OCI-LY7 (cell line): ENCODE measurements around the gene TGFBRAP1. TPM values are rescaled to one million over a fixed set of nuclear protein-coding genes. Genes with fewer than 3 reads are reported as not detected.

Source experiments
- BruUV-seq: library from RNA; stranded (reverse); fragments of 400-500 nt; replicated peaks from 2 replicates; lab custom pipeline; 2021; lab: Mats Ljungman, UMichigan
- CTCF ChIA-PET: fragments of 300-600 bp; sonication (Branson Sonifier 250); formaldehyde crosslinking; loops from one replicate; lab custom pipeline; 2022; ENCODE audit warnings: antibody characterized with exemption; ENCODE audit not compliant: unreplicated experiment; lab: Charles Lee
- POLR2A ChIA-PET: fragments of 300-600 bp; sonication (Branson Sonifier 250); formaldehyde crosslinking; loops from one replicate; lab custom pipeline; 2022; ENCODE audit warnings: antibody characterized with exemption; lab: Charles Lee
- DNase-seq: peaks from one replicate; pipeline ENCODE4 v3.0.0-alpha.2; 2015; ENCODE audit warnings: low spot score
- H2AFZ ChIP-seq: fragments of 200-600 bp; sonication (generic), shearing (Covaris generic); 2 replicates; pipeline ENCODE4 v1.6.1; 2014; ENCODE audit warnings: mild to moderate bottlenecking, antibody characterized with exemption, low read length, moderate library complexity
- H3K27ac ChIP-seq: fragments of 200-600 bp; sonication (generic); 2 replicates; pipeline ENCODE4 v1.5.1; 2014; ENCODE audit warnings: mixed run types, low read depth, mild to moderate bottlenecking, moderate library complexity, low read length, inconsistent platforms; ENCODE audit not compliant: poor library complexity, severe bottlenecking
- H3K36me3 ChIP-seq: fragments of 200-600 bp; sonication (generic); 2 replicates; pipeline ENCODE4 v1.6.1; 2014; ENCODE audit warnings: mild to moderate bottlenecking, antibody characterized with exemption, low read length, moderate library complexity, mixed read lengths; ENCODE audit not compliant: insufficient read depth
- H3K4me1 ChIP-seq: fragments of 200-600 bp; sonication (generic); 2 replicates; pipeline ENCODE4 v1.5.1; 2014; ENCODE audit warnings: mild to moderate bottlenecking, low read length; ENCODE audit not compliant: insufficient read depth, poor library complexity, severe bottlenecking
- H3K4me2 ChIP-seq: fragments of 200-600 bp; sonication (generic); 2 replicates; pipeline ENCODE4 v1.6.1; 2014; ENCODE audit warnings: mild to moderate bottlenecking, low read length
- H3K4me3 ChIP-seq: fragments of 200-600 bp; sonication (generic); 2 replicates; pipeline ENCODE4 v1.5.1; 2014; ENCODE audit warnings: mild to moderate bottlenecking, low read depth, low read length; ENCODE audit not compliant: poor library complexity, severe bottlenecking
- H3K79me2 ChIP-seq: fragments of 200-600 bp; sonication (generic); 2 replicates; pipeline ENCODE4 v1.6.1; 2016; ENCODE audit warnings: low read depth, mild to moderate bottlenecking, low read length, moderate library complexity, mixed read lengths; ENCODE audit not compliant: insufficient read depth
- H3K9me2 ChIP-seq: fragments of 200-600 bp; sonication (generic); 2 replicates; pipeline ENCODE4 v1.6.1; 2016; ENCODE audit warnings: mild to moderate bottlenecking, low read length, mixed read lengths; ENCODE audit not compliant: insufficient read depth
- H3K9me3 ChIP-seq: fragments of 200-600 bp; sonication (generic); 2 replicates; pipeline ENCODE4 v1.6.1; 2014; ENCODE audit warnings: mild to moderate bottlenecking, mixed run types, low read length, mixed read lengths
- H4K20me1 ChIP-seq: fragments of 200-600 bp; sonication (generic); 2 replicates; pipeline ENCODE4 v1.6.1; 2014; ENCODE audit warnings: mild to moderate bottlenecking, antibody characterized with exemption, low read length, moderate library complexity, mixed read lengths; ENCODE audit not compliant: insufficient read depth
- EZH2phosphoT487 ChIP-seq: fragments of 200-600 bp; sonication (generic); IDR thresholded peaks from 2 replicates; pipeline ENCODE4 v1.6.1; 2018; ENCODE audit warnings: low read depth, borderline replicate concordance, mild to moderate bottlenecking, mixed run types, antibody characterized with exemption, low read length, moderate library complexity, mixed read lengths
- intact Hi-C: fragments of 100-400 bp; cut with micrococcal nuclease; formaldehyde crosslinking; loops from one replicate; pipeline ENCODE4 v1.10.0; 2022; ENCODE audit not compliant: unreplicated experiment
- total RNA-seq, 2 experiments: library from RNA; depleted of rRNA in 1 of 2; stranded (reverse); fragments of >200 nt in 1 of 2; shearing (Covaris generic) in 1 of 2; gene quantifications; 2 replicates each; pipeline ENCODE4 v1.2.3, GENCODE V29; 2014 to 2022
- TF ChIP-seq, protein P1 (sequence below): fragments of 200-600 bp; sonication (generic); conservative IDR thresholded peaks from 2 replicates; pipeline ENCODE4 v1.5.1; 2014; ENCODE audit warnings: mild to moderate bottlenecking, antibody characterized with exemption, low read length, moderate library complexity, mixed read lengths

TGFBRAP1 gene
- total RNA-seq, 2 experiments from 2014 or later, result 20.5 to 24.6 TPM

- Histone ChIP-seq H3K9me2 (no peaks in the 10 kb centered on the region), H3K9me3 (no peaks in the 10 kb centered on the region), H3K4me2 (no peak overlapping the region), H2AFZ (no peak overlapping the region), H4K20me1 (no peaks in the 10 kb centered on the region), H3K27ac (no peak overlapping the region), H3K4me1 (no peaks in the 10 kb centered on the region), H3K36me3 (peaks cover 100% of the 10 kb centered on the region), H3K4me3 (no peak overlapping the region), H3K79me2 (no peaks in the 10 kb centered on the region)
- no peak for TF ChIP-seq EZH2phosphoT487
- TF ChIP-seq, protein P1, sequence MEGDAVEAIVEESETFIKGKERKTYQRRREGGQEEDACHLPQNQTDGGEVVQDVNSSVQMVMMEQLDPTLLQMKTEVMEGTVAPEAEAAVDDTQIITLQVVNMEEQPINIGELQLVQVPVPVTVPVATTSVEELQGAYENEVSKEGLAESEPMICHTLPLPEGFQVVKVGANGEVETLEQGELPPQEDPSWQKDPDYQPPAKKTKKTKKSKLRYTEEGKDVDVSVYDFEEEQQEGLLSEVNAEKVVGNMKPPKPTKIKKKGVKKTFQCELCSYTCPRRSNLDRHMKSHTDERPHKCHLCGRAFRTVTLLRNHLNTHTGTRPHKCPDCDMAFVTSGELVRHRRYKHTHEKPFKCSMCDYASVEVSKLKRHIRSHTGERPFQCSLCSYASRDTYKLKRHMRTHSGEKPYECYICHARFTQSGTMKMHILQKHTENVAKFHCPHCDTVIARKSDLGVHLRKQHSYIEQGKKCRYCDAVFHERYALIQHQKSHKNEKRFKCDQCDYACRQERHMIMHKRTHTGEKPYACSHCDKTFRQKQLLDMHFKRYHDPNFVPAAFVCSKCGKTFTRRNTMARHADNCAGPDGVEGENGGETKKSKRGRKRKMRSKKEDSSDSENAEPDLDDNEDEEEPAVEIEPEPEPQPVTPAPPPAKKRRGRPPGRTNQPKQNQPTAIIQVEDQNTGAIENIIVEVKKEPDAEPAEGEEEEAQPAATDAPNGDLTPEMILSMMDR, result no peak
- ChIA-PET POLR2A (no interaction called here), CTCF (no interaction called here)
- BruUV-seq, result no TSS peak
- no peak for DNase-seq
- intact Hi-C loops, result no loop called here
Measured at GRCh38 chr2:105271393-105272045, 58.0 kb downstream of the TGFBRAP1 start.

GRCh38 chr2:105269426-105269825 is 60.1 kb downstream of the TGFBRAP1 start:
- intact Hi-C loops, result no loop called here
- CTCF ChIA-PET, result no interaction called here
- H4K20me1 ChIP-seq, result no peaks in the 10 kb centered on the region
- no peaks in the 10 kb centered on the region for H3K9me3 ChIP-seq
- no peak for DNase-seq
- peaks cover 91% of the 10 kb centered on the region for H3K36me3 ChIP-seq
- no peak overlapping the region for H3K4me3 ChIP-seq
- POLR2A ChIA-PET, result no interaction called here
- H3K4me2 ChIP-seq, result no peak overlapping the region
- TF ChIP-seq, protein P1, result no peak
- TF ChIP-seq EZH2phosphoT487, result no peak
- H3K9me2 ChIP-seq, result no peaks in the 10 kb centered on the region
- H3K79me2 ChIP-seq, result no peaks in the 10 kb centered on the region
- H3K27ac ChIP-seq, result no peak overlapping the region
- no peak overlapping the region for H2AFZ ChIP-seq
- no peaks in the 10 kb centered on the region for H3K4me1 ChIP-seq
- BruUV-seq, result no TSS peak

DNA sequence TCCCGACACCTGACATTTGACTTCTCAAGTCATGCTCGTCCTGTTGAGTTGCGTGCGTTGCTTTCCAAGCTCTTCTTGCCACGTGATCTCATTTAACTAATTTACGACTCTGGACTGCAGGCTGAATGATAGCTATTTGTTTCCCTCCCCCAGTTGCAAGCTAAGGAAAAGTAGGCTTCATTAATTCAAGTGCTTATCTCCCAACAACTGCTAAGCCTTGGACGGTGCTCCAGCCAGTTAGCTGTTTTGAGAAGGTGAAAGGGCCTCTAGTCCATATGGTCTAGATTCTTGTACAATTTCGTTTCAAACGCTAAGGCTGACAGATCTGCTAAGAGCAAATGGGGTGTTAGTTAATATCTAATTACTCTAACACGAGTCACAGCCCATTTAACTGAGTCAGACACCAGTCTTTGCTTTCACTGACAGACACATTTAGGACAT is 66.9 kb downstream of the TGFBRAP1 start:
- TF ChIP-seq EZH2phosphoT487, result no peak
- TF ChIP-seq, protein P1, result no peak
- no peaks in the 10 kb centered on the region for H3K9me3 ChIP-seq
- H3K27ac ChIP-seq, result no peak overlapping the region
- H3K79me2 ChIP-seq, result no peaks in the 10 kb centered on the region
- H4K20me1 ChIP-seq, result no peaks in the 10 kb centered on the region
- no peak overlapping the region for H3K4me2 ChIP-seq
- ChIA-PET CTCF (no interaction called here), POLR2A (no interaction called here)
- no peak overlapping the region for H3K4me3 ChIP-seq
- no peak overlapping the region for H2AFZ ChIP-seq
- no TSS peak for BruUV-seq
- intact Hi-C loops, result no loop called here
- peaks cover 34% of the 10 kb centered on the region for H3K36me3 ChIP-seq
- DNase-seq, result no peak
- H3K4me1 ChIP-seq, result no peaks in the 10 kb centered on the region
- H3K9me2 ChIP-seq, result no peaks in the 10 kb centered on the region
